NCI-H510A treated with DMSO at 0.1 percent for 48 hours (cell line): Measurements from ENCODE around the gene ARRDC2.
A peak's percentile ranks its signal among the peaks of the same experiment; 100 is the strongest.
"Not testable (repeated sequence)": the region's sequence is repeated elsewhere in the genome, so short reads cannot be mapped to it uniquely, and the experiment has no call there.

Source experiments
- DNase-seq: peaks from one replicate; lab custom pipeline; 2025; lab: John Stamatoyannopoulos, UW

Gene ARRDC2

GRCh38 chr19:17989425-17990094 is 18.4 kb upstream of the ARRDC2 start:
- no peak for DNase-seq

- DNase-seq, result no peak
These were observed 14.7 kb upstream of the ARRDC2 start for GRCh38 chr19:17993076-17993813.

- DNase-seq, result peak; percentile 74
These were observed 11.1 kb upstream of the ARRDC2 start for GRCh38 chr19:17996826-17997316.

GRCh38 chr19:17997969-17998826 is 9.8 kb upstream of the ARRDC2 start:
- DNase-seq, result no peak

- no peak for DNase-seq
These were observed 9.2 kb upstream of the ARRDC2 start for GRCh38 chr19:17998827-17999150.

- DNase-seq, result no peak
These were observed 8.1 kb upstream of the ARRDC2 start for GRCh38 chr19:17999684-18000479.

GRCh38 chr19:18000480-18000914 is 7.5 kb upstream of the ARRDC2 start:
- no peak for DNase-seq

GRCh38 chr19:18000915-18001776 is 6.8 kb upstream of the ARRDC2 start:
- peak; percentile 80 for DNase-seq

- no peak for DNase-seq
These were observed 6.1 kb upstream of the ARRDC2 start for GRCh38 chr19:18001777-18002345.

GRCh38 chr19:18002347-18002850 is 5.6 kb upstream of the ARRDC2 start:
- DNase-seq, result no peak

GRCh38 chr19:18005750-18006149 is 2.2 kb upstream of the ARRDC2 start:
- DNase-seq, result not testable (repeated sequence)

GRCh38 chr19:18007044-18007916 is 690 bp upstream of the ARRDC2 start:
- DNase-seq, result peak; percentile 71

GRCh38 chr19:18008814-18009213 is 844 bp downstream of the ARRDC2 start:
- DNase-seq, result no peak

GRCh38 chr19:18009412-18010066 is 1.6 kb downstream of the ARRDC2 start:
- no peak for DNase-seq

- DNase-seq, result no peak
These were observed 2.2 kb downstream of the ARRDC2 start for GRCh38 chr19:18010149-18010548.

GRCh38 chr19:18013210-18014111 is 5.5 kb downstream of the ARRDC2 start:
- no peak for DNase-seq

GRCh38 chr19:18014197-18014596 is 6.2 kb downstream of the ARRDC2 start:
- DNase-seq, result no peak
